Subcutaneous abdominal adipose tissue (tissue), 5 donors: ENCODE data around the gene CNTFR.

Experiments used
- H3K27ac ChIP-seq: one replicate; pipeline ENCODE4 v1.7.0; 2013; ENCODE audit warnings: low read depth, mild to moderate bottlenecking, inconsistent platforms, low read length, moderate library complexity
- H3K27me3 ChIP-seq, 5 donors: one replicate each; pipeline ENCODE4 v1.7.0; 2013; ENCODE audit warnings: low read length in 5 of 5, inconsistent platforms in 1 of 5; ENCODE audit not compliant: control insufficient read depth in 5 of 5, insufficient read depth in 4 of 5
- H3K36me3 ChIP-seq, 5 donors: one replicate each; pipeline ENCODE4 v1.7.0; 2013; ENCODE audit warnings: low read length in 5 of 5; ENCODE audit not compliant: control insufficient read depth in 5 of 5, insufficient read depth in 5 of 5
- H3K4me1 ChIP-seq, 5 donors: one replicate each; pipeline ENCODE4 v1.7.0; 2013; ENCODE audit warnings: low read length in 5 of 5, mild to moderate bottlenecking in 3 of 5, moderate library complexity in 1 of 5; ENCODE audit not compliant: control insufficient read depth in 5 of 5, insufficient read depth in 5 of 5
- H3K4me3 ChIP-seq, 5 donors: one replicate each; pipeline ENCODE4 v1.7.0; 2013; ENCODE audit warnings: low read length in 5 of 5, low read depth in 1 of 5
- H3K9ac ChIP-seq, 5 donors: one replicate each; pipeline ENCODE4 v1.7.0; 2013; ENCODE audit warnings: low read length in 5 of 5, mild to moderate bottlenecking in 4 of 5, moderate library complexity in 3 of 5
- H3K9me3 ChIP-seq, 5 donors: one replicate each; pipeline ENCODE4 v1.7.0; 2013; ENCODE audit warnings: low read length in 5 of 5; ENCODE audit not compliant: control insufficient read depth in 5 of 5
- donor health status: healthy.
- donor health status: healthy.
- donor health status: healthy.
- donor health status: healthy.
- donor health status: healthy.

Gene CNTFR

DNA sequence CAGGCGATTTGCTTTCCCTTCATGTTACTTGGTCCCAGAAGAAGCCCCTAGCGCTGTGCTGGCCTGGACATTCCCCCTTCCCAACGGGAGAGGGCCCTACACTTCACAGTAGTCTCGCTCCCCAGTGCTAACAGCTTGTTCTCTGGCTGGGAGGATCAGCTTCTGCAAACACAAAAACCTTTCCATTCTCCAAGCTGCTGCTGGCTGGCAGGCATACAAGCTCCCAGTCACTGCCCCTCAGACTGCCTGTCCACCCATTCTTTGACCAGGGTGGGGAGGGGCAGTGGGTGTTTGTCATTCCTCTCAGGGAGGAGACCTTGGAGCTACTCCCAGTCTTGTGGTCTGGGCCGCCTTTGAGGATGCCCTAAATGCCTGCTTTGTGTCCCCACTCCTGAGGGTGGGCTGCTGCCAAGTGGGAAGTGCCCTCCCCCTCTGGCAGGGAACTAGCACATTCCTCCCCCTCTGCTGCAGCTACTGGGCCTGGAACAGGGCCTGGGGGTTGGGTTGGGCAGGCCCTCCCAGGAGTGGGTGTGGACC is 87.6 kb downstream of the CNTFR start:
- Histone ChIP-seq H3K4me1 (peaks cover 0 to 9% (median 5%) of the 10 kb centered on the region in 5 donors), H3K9me3 (no peaks in the 10 kb centered on the region), H3K27me3 (no peaks in the 10 kb centered on the region), H3K4me3 (no peak overlapping the region), H3K9ac (no peak overlapping the region), H3K27ac (no peak overlapping the region), H3K36me3 (no peaks in the 10 kb centered on the region)
